Measurements from ENCODE around the gene SRRD.
"Not testable (repeated sequence)": the region's sequence is repeated elsewhere in the genome, so short reads cannot be mapped to it uniquely, and the experiment has no call there.

Gene SRRD

DNA sequence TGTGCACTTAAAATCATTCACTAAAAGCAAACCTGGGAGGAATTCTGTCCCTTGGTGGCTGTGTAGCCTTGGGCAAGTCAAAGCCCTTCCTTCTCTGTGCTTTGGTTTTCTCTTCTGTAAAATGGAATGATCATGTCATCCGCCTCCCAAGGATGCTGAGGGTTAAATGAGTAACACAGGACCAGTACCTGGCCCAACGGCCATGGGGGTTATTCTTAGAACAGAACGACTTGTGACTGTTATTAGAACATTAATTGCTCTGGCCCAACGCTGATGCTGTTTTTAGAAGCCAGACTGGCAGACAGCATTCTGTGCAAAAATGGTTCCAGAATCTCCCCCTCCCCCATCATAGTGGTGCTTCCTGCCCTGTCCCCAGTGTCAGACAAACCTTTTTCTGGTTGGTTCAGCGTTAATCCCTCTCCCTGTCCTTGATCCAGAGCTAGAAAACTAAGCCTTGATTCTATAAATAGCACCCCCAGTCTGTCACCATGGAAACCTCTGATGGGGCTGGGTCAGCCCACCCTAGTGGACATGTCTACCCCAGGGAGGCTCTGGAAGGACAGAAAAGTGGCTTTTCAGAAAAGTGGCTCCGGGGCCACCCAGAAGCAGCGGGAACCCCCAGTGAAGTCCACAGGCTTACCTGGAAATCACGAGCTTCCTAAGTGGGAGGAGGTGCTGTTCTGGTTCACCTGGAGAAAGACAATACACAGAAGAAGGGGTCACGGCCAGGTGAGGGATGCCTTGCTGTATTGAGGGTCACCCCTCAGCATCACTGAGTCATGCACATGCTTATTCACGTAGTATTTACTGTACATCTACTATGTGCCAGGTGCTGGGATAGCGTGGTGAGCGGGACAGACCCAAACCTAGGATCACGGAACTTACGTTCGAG, 44.1 kb downstream of the SRRD start:
- no peak for ATAC-seq (ENCODE audit: insufficient read depth, low read depth)
- no peak for DNase-seq

DNA sequence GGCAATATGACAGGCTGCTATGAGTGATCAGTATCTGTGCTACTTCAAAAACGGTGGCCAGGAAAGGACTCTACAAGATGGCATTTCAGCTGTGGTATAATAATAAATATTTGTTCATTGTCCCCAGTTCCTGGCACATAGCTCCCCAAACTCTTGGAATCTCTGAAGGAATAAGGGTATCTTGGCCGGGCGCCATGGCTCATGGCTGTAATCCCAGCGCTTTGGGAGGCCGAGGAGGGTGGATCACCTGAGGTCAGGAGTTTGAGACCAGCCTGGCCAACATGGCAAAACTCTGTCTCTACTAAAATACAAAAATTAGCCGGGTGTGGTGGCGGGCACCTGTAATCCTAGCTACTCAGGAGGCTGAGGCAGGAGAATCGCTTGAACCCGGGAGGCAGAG, 44.8 kb downstream of the SRRD start:
- H3K9ac ChIP-seq (ENCODE audit: low read depth, low read length); H3K79me2 ChIP-seq (ENCODE audit: insufficient read depth, low read length); H4K20me1 ChIP-seq (ENCODE audit: insufficient read depth, low read length); DNase-seq; H3K4me1 ChIP-seq (ENCODE audit: insufficient read depth, low read length); H3K27me3 ChIP-seq (ENCODE audit: insufficient read depth, low read length, poor library complexity); H3K27ac ChIP-seq (ENCODE audit: low read length); H3K4me3 ChIP-seq (ENCODE audit: low read depth in 1 of 2, low read length in 2 of 2); H3K9me3 ChIP-seq (ENCODE audit: insufficient read depth, low read length, severe bottlenecking); H2AFZ ChIP-seq (ENCODE audit: low read depth, low read length); ATAC-seq (ENCODE audit: insufficient read depth, low read depth); H3K4me2 ChIP-seq (ENCODE audit: insufficient read depth, low read length): not testable (repeated sequence)
- peaks cover 20% of the 10 kb centered on the region for H3K36me3 ChIP-seq (ENCODE audit: insufficient read depth, low read length)

More for the DNA sequence above, 44.1 kb downstream of the SRRD start:
- Histone ChIP-seq H3K27me3 (ENCODE audit: insufficient read depth, low read length, poor library complexity) (no peaks in the 10 kb centered on the region), H3K4me3 (ENCODE audit: low read depth in 1 of 2, low read length in 2 of 2) (no peak overlapping the region), H4K20me1 (ENCODE audit: insufficient read depth, low read length) (no peaks in the 10 kb centered on the region), H3K9me3 (ENCODE audit: insufficient read depth, low read length, severe bottlenecking) (no peaks in the 10 kb centered on the region), H3K36me3 (ENCODE audit: insufficient read depth, low read length) (peaks cover 20% of the 10 kb centered on the region), H3K9ac (ENCODE audit: low read depth, low read length) (no peak overlapping the region), H3K27ac (ENCODE audit: low read length) (no peak overlapping the region), H3K79me2 (ENCODE audit: insufficient read depth, low read length) (no peaks in the 10 kb centered on the region), H3K4me2 (ENCODE audit: insufficient read depth, low read length) (no peak overlapping the region), H3K4me1 (ENCODE audit: insufficient read depth, low read length) (no peaks in the 10 kb centered on the region), H2AFZ (ENCODE audit: low read depth, low read length) (no peak overlapping the region)
- no peak for TF ChIP-seq EZH2 (IDR thresholded peaks at IDR 0.05; ENCODE audit: borderline replicate concordance, low read depth, low read length, severe bottlenecking)
- TF ChIP-seq, protein P1, sequence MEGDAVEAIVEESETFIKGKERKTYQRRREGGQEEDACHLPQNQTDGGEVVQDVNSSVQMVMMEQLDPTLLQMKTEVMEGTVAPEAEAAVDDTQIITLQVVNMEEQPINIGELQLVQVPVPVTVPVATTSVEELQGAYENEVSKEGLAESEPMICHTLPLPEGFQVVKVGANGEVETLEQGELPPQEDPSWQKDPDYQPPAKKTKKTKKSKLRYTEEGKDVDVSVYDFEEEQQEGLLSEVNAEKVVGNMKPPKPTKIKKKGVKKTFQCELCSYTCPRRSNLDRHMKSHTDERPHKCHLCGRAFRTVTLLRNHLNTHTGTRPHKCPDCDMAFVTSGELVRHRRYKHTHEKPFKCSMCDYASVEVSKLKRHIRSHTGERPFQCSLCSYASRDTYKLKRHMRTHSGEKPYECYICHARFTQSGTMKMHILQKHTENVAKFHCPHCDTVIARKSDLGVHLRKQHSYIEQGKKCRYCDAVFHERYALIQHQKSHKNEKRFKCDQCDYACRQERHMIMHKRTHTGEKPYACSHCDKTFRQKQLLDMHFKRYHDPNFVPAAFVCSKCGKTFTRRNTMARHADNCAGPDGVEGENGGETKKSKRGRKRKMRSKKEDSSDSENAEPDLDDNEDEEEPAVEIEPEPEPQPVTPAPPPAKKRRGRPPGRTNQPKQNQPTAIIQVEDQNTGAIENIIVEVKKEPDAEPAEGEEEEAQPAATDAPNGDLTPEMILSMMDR (IDR thresholded peaks at IDR 0.05; ENCODE audit: borderline replicate concordance, extremely low read depth, low read length, poor library complexity, severe bottlenecking): no peak

- Histone ChIP-seq H3K27me3 (ENCODE audit: insufficient read depth, low read length, poor library complexity) (no peaks in the 10 kb centered on the region), H3K27ac (ENCODE audit: low read length) (no peak overlapping the region), H2AFZ (ENCODE audit: low read depth, low read length) (no peak overlapping the region), H4K20me1 (ENCODE audit: insufficient read depth, low read length) (no peaks in the 10 kb centered on the region), H3K4me3 (ENCODE audit: low read depth in 1 of 2, low read length in 2 of 2) (no peak overlapping the region), H3K36me3 (ENCODE audit: insufficient read depth, low read length) (peaks cover 20% of the 10 kb centered on the region), H3K4me1 (ENCODE audit: insufficient read depth, low read length) (no peaks in the 10 kb centered on the region), H3K79me2 (ENCODE audit: insufficient read depth, low read length) (no peaks in the 10 kb centered on the region), H3K9me3 (ENCODE audit: insufficient read depth, low read length, severe bottlenecking) (no peaks in the 10 kb centered on the region), H3K9ac (ENCODE audit: low read depth, low read length) (no peak overlapping the region), H3K4me2 (ENCODE audit: insufficient read depth, low read length) (no peak overlapping the region)
- TF ChIP-seq EZH2 (IDR thresholded peaks at IDR 0.05; ENCODE audit: borderline replicate concordance, low read depth, low read length, severe bottlenecking): no peak
- TF ChIP-seq, protein P1 (IDR thresholded peaks at IDR 0.05; ENCODE audit: borderline replicate concordance, extremely low read depth, low read length, poor library complexity, severe bottlenecking): no peak
- DNase-seq (no peak), ATAC-seq (ENCODE audit: insufficient read depth, low read depth) (no peak)
These were observed 45.7 kb downstream of the SRRD start for GRCh38 chr22:26529345-26529744.

GRCh38 chr22:26534171-26534855, 50.6 kb downstream of the SRRD start:
- H3K9ac ChIP-seq (ENCODE audit: low read depth, low read length): no peak overlapping the region
- no peak overlapping the region for H3K4me2 ChIP-seq (ENCODE audit: insufficient read depth, low read length)
- DNase-seq (no peak), ATAC-seq (ENCODE audit: insufficient read depth, low read depth) (no peak)
- H2AFZ ChIP-seq (ENCODE audit: low read depth, low read length): no peak overlapping the region
- H3K9me3 ChIP-seq (ENCODE audit: insufficient read depth, low read length, severe bottlenecking): no peaks in the 10 kb centered on the region
- no peak overlapping the region for H3K27ac ChIP-seq (ENCODE audit: low read length)
- no peaks in the 10 kb centered on the region for H3K4me1 ChIP-seq (ENCODE audit: insufficient read depth, low read length)
- no peaks in the 10 kb centered on the region for H4K20me1 ChIP-seq (ENCODE audit: insufficient read depth, low read length)
- H3K27me3 ChIP-seq (ENCODE audit: insufficient read depth, low read length, poor library complexity): no peaks in the 10 kb centered on the region
- H3K36me3 ChIP-seq (ENCODE audit: insufficient read depth, low read length): peaks cover 20% of the 10 kb centered on the region
- TF ChIP-seq, protein P1 (IDR thresholded peaks at IDR 0.05; ENCODE audit: borderline replicate concordance, extremely low read depth, low read length, poor library complexity, severe bottlenecking): no peak
- TF ChIP-seq EZH2 (IDR thresholded peaks at IDR 0.05; ENCODE audit: borderline replicate concordance, low read depth, low read length, severe bottlenecking): no peak
- no peak overlapping the region for H3K4me3 ChIP-seq (ENCODE audit: low read depth in 1 of 2, low read length in 2 of 2)
- no peaks in the 10 kb centered on the region for H3K79me2 ChIP-seq (ENCODE audit: insufficient read depth, low read length)
